Measurements from ENCODE around the gene SCAPER.

- TF ChIP-seq POLR2AphosphoS5 (IDR thresholded peaks at IDR 0.05) (no peak), CTCF (IDR thresholded peaks at IDR 0.05) (no peak), POLR2A (IDR thresholded peaks at IDR 0.05) (no peak)
Measured at GRCh38 chr15:76553102-76553501, 352.0 kb downstream of the SCAPER start.
